ENCODE results near the gene ABHD13. TPM values are rescaled to one million over a fixed set of nuclear protein-coding genes. Genes with fewer than 3 reads are reported as not detected.

The ABHD13 gene
- total RNA-seq, 2 donors from 2014 or later, result 5.9 TPM

DNA sequence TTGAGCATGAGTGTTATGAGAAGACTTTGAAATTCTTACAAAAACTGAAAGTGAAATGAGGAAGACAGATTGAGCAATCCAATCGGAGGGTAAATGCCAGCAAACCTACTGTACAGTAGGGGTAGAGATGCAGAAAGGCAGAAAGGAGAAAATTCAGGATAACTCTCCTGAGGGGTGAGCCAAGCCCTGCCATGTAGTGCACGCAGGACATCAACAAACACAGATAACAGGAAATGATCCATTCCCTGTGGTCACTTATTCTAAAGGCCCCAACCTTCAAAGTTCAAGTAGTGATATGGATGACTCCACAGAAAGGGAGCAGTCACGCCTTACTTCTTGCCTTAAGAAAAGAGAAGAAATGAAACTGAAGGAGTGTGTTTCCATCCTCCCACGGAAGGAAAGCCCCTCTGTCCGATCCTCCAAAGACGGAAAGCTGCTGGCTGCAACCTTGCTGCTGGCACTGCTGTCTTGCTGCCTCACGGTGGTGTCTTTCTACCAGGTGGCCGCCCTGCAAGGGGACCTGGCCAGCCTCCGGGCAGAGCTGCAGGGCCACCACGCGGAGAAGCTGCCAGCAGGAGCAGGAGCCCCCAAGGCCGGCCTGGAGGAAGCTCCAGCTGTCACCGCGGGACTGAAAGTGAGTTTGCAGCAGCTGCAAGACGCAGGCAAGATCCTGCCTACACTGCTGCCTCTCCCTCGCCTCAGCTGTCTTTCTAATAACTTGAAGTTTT, 51.6 kb downstream of the ABHD13 start, which contains the start of gene TNFSF13B:
Gene TNFSF13B, plus strand, starts transcription at position 118 of the 728 bp plus-strand sequence. Its CDS starts 178 bp downstream, at position 296.
- Histone ChIP-seq H3K36me3 (no peaks in the 10 kb centered on the region), H3K4me1 (peaks cover 0 to 11% of the 10 kb centered on the region in 2 donors), H3K9me3 (no peaks in the 10 kb centered on the region), H3K27me3 (no peaks in the 10 kb centered on the region), H3K27ac (peak within 1 kb of the TSS; percentile 49 to 62), H3K4me3 (peak within 1 kb of the TSS; percentile 22 to 51)
- TF ChIP-seq, protein P1, sequence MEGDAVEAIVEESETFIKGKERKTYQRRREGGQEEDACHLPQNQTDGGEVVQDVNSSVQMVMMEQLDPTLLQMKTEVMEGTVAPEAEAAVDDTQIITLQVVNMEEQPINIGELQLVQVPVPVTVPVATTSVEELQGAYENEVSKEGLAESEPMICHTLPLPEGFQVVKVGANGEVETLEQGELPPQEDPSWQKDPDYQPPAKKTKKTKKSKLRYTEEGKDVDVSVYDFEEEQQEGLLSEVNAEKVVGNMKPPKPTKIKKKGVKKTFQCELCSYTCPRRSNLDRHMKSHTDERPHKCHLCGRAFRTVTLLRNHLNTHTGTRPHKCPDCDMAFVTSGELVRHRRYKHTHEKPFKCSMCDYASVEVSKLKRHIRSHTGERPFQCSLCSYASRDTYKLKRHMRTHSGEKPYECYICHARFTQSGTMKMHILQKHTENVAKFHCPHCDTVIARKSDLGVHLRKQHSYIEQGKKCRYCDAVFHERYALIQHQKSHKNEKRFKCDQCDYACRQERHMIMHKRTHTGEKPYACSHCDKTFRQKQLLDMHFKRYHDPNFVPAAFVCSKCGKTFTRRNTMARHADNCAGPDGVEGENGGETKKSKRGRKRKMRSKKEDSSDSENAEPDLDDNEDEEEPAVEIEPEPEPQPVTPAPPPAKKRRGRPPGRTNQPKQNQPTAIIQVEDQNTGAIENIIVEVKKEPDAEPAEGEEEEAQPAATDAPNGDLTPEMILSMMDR (IDR thresholded peaks at IDR 0.05), result no peak
- DNase-seq (ENCODE audit: low spot score), result peak; percentile 61

DNA sequence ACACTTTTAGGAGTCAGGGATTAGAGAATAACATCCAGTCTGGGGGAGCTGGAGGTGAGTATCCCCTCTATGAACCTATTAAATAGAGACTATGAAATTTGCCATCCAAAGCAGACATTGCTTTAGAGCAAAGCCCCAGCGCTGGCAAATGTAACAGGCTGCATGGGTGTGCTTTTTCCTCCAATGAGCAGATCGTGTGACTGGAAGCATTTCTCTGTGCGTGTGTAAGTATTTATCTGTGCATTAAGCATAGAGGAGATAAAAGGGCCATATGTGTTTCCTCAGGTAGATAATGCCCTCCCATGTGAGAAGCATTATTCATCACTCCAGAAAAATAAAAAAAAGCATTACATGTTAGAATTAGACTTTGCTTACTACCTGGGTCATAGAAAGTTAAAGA, 52.2 kb downstream of the ABHD13 start:
- H3K4me3 ChIP-seq, result peak overlapping the region; percentile 22 to 51
- H3K27ac ChIP-seq, result peak overlapping the region; percentile 49 to 62
- no peak for DNase-seq (ENCODE audit: low spot score)
- TF ChIP-seq, protein P1 (IDR thresholded peaks at IDR 0.05), result no peak
- peaks cover 0 to 11% of the 10 kb centered on the region in 2 donors for H3K4me1 ChIP-seq
- no peaks in the 10 kb centered on the region for H3K9me3 ChIP-seq
- H3K36me3 ChIP-seq, result no peaks in the 10 kb centered on the region
- no peaks in the 10 kb centered on the region for H3K27me3 ChIP-seq

DNA sequence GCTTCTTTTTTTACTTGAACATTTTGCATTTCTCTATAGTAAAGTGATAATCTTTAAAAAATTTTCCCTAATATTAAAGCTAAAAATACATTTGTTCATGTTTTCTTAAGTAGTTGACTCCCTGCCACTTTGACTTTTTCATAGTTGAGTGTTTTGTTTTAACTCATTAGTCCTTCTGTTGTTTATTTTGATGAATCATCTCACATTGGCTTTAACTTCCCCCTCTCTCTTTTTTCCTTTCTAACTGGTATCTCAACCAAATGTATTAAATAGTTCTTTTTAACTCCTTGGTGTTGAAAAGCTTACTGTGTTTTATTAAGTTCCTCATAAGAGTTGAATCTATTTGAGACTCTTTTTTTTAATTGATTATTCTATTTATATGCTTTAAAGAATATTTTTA, 54.1 kb downstream of the ABHD13 start:
- no peak overlapping the region for H3K4me3 ChIP-seq
- no peaks in the 10 kb centered on the region for H3K36me3 ChIP-seq
- no peaks in the 10 kb centered on the region for H3K9me3 ChIP-seq
- peaks cover 0 to 11% of the 10 kb centered on the region in 2 donors for H3K4me1 ChIP-seq
- DNase-seq (ENCODE audit: low spot score), result no peak
- H3K27ac ChIP-seq, result no peak overlapping the region
- TF ChIP-seq, protein P1 (IDR thresholded peaks at IDR 0.05), result no peak
- no peaks in the 10 kb centered on the region for H3K27me3 ChIP-seq

DNA sequence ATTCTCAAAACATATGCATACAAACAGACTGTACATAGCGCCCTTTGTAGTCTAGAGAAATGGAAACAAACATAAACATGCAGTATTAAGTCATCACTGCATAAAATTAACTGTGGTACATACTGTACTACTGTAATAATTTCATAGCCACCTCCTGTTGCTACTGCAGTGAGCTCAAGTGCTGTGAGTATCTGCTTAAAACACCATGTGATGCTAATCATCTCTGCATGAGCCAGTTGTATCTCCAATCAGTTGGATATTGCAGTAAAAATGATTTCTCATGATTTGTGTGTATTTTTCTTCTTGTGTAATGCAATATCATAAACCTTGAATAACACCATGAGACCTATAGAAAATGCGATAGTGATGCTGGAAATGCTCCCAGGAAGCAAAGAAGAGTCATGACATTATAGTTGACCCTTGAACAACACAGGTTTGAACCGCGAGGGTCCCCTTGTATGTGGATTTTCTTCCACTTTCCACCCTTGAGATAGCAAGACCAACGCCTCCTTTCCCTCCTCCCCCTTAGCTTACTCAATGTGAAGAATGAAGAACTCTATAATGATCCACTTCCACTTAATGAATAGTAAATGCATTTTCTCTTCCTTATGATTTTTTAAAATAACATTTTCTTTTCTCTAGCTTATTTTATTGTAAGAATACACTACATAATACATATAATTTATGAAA, 55.4 kb downstream of the ABHD13 start:
- Histone ChIP-seq H3K27ac (no peak overlapping the region), H3K36me3 (no peaks in the 10 kb centered on the region), H3K9me3 (no peaks in the 10 kb centered on the region), H3K27me3 (no peaks in the 10 kb centered on the region), H3K4me1 (peaks cover 0 to 11% of the 10 kb centered on the region in 2 donors), H3K4me3 (no peak overlapping the region)
- TF ChIP-seq, protein P1 (IDR thresholded peaks at IDR 0.05), result no peak
- no peak for DNase-seq (ENCODE audit: low spot score)

DNA sequence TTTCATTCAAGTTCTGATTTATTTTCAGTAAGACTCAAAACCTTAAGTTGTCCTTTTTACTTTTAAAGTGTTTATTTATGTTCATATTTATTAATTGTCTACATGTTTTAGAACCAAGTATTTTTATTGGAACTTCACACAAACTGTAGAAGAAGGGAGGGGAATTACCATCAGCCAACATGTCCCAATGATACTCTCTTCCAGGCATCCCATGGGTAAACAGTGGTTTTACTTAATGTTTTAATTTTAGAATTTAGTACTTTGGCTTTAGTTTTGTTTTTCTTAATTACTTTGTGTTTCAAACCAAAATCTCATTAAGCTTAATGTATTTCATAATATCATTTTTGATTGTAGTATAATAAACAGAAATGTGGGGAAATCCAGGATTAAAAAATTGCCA, 56.5 kb downstream of the ABHD13 start:
- TF ChIP-seq, protein P1 (IDR thresholded peaks at IDR 0.05), result no peak
- Histone ChIP-seq H3K27me3 (no peaks in the 10 kb centered on the region), H3K27ac (no peak overlapping the region), H3K4me1 (peaks cover 0 to 11% of the 10 kb centered on the region in 2 donors), H3K9me3 (no peaks in the 10 kb centered on the region), H3K36me3 (no peaks in the 10 kb centered on the region), H3K4me3 (no peak overlapping the region)
- no peak for DNase-seq (ENCODE audit: low spot score)

Measured in right atrium auricular region (tissue), 2 donors.